HK-2 (cell line): ENCODE results near the gene AKAP13.
A peak's percentile ranks its signal among the peaks of the same experiment; 100 is the strongest.
"Not testable (repeated sequence)": the region's sequence is repeated elsewhere in the genome, so short reads cannot be mapped to it uniquely, and the experiment has no call there.

Experiments used
- DNase-seq: peaks from one replicate; pipeline ENCODE4 v3.0.0-alpha.2; 2018; ENCODE audit not compliant: unreplicated experiment

Gene AKAP13

GRCh38 chr15:85349062-85349461 is 31.3 kb upstream of the AKAP13 start:
- DNase-seq: not testable (repeated sequence)

DNA sequence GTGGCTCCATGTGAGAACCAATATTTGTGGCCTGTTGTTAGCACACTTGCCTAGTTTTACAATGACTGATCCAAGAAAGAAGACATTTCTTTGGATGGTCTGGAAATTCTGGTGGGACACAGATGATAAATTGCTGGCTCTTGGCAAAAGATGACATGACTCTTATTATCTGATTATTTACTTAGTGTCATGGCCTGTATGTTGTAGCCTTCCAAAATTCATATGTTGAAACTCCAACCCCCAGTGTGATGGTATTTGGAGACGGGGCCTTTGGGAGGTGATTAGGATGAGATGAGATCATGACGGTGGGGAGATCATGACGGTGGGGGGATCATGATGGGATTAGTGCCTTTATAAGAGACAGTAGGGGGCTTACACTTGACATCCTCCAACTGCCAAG is 30.0 kb upstream of the AKAP13 start:
- no peak for DNase-seq

DNA sequence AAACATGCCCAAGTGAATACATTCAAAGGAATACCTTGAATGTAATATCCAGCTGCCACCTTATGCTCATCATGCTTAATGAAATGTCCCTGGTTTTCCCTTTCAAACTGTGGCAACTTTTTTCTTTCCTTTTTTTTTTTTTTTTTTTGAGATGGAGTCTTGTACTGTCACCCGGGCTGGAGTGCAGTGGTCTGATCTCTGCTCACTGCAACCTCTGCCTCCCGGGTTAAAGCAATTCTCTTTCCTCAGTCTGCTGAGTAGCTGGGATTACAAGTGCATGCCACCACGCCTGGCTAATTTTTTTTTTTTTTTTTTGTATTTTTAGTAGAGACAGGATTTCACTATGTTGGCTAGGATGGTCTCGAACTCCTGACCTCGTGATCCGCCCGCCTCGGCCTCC is 28.9 kb upstream of the AKAP13 start:
- DNase-seq: not testable (repeated sequence)

GRCh38 chr15:85351965-85352364 is 28.4 kb upstream of the AKAP13 start:
- DNase-seq: no peak

- DNase-seq: no peak
Measured at GRCh38 chr15:85353516-85353915, 26.9 kb upstream of the AKAP13 start.

DNA sequence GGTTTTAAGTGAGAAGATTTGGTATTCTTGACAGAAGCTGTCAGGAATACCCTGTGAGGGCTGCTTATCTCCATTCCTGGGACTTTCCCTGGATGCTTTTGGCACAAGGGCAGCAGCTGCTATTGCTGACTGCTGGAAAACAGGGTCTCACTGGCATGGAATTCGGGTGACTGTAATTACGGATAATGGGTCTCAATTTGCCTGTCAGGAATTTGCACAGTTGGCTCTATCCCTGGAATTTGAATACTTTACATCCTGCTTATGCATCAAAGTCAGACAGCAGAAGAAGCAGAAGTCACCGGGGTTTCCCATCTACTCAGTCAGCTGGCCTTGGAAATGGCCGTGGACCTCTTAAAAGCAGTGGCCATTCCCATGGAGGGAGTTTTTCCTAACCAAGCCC is 25.9 kb upstream of the AKAP13 start:
- peak; percentile 36 for DNase-seq

GRCh38 chr15:85354948-85355347 is 25.5 kb upstream of the AKAP13 start:
- DNase-seq: no peak

GRCh38 chr15:85356276-85356675 is 24.1 kb upstream of the AKAP13 start:
- DNase-seq: no peak

- DNase-seq: no peak
Measured at GRCh38 chr15:85361323-85361722, 19.1 kb upstream of the AKAP13 start.

DNA sequence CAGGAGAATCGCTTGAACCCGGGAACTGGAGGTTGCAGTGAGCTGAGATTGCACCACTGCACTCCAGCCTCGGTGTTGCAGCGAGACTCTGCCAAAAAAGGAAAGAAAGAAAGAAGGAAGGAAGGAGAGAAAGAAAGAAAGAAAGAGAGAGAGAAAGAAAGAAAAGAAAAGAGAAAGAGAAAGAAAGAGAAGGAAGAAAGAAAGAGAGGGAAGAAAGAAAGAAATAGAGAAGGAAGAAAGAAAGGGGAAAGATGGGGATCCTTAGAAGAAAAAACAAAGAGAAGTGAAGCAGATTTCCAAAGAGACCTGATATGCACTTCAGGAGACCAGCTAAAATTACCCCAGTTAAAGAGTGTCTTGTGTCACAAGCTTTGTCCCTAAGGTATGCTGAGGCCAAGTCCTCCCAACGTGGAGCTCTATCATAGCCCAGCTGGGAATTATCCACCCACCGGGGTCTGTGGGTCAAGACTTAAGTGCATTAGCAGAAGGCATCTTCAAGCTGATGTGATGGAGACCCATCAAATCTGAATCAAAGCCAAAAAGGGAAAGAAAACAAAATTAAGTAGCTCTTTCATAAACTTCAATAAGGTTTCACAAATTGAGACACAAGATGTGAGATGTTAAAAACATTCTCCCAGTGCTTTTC is 17.8 kb upstream of the AKAP13 start:
- DNase-seq: no peak

- DNase-seq: no peak
Measured at GRCh38 chr15:85365980-85366379, 14.4 kb upstream of the AKAP13 start.

DNA sequence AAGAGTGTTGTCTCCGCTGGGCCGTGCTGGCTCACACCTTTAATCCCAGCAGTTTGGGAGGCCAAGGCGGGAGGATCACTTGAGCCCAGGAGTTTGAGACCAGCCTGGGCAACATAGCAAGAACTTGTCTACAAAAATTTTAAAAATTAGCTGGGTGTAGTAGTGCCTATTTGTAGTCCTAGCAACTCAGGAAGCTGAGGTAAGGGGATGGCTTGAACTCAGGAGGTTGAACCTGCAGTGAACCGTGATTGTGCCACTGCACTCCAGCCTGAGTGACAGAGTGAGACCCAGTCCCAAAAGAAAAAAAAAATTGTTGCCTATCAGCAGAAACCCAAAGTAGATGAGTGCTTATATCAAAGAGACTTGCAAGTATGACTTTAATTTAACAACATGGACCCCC is 12.7 kb upstream of the AKAP13 start:
- DNase-seq: no peak

- no peak for DNase-seq
Measured at GRCh38 chr15:85374831-85375230, 5.6 kb upstream of the AKAP13 start.

GRCh38 chr15:85377269-85377668 is 3.1 kb upstream of the AKAP13 start:
- DNase-seq: no peak

GRCh38 chr15:85377986-85378385 is 2.4 kb upstream of the AKAP13 start:
- no peak for DNase-seq

- peak; percentile 14 for DNase-seq
Measured at GRCh38 chr15:85379403-85380131, 836 bp upstream of the AKAP13 start.

DNA sequence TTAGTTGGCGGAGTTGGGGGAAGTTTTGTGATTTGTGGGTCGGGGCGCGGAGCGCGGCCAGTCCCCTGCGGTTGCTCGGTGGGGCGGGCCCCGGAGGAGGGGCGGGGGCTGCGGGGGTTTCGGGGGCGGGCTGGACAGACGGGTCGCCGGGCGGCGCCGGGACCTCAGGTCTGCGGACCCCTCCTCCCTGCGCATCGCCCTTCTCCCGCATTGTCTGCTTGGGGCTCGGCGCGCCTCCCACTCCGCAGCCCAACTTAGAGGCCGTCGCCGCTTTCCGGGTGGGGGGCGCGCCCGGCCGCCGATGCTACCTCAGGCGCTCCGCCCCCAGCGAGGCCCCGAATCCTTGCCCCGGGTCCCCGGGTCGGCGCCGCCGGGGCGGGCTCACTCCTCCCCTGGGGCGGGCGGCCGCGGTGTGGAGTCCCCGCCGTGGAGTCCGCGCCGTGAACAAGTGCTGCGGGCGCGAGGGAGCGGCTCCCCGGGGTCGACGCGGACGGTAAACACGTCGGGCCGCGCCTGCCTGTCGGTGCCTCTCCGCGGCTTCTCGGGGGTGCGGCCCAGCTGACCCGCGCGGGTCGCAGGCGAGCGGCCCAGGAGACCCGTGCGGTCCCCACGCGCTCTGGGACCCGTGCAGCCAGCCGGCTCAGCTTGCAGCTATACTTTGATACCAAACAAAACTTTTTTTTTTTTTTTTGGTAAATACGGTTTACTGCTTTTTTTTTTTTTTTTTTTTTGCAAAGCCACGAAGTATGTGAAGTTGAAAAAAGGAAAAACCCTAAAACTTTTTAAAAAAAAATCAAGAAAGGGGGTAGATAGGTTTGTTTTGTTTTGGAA is 624 bp downstream of the AKAP13 start:
- no peak for DNase-seq

DNA sequence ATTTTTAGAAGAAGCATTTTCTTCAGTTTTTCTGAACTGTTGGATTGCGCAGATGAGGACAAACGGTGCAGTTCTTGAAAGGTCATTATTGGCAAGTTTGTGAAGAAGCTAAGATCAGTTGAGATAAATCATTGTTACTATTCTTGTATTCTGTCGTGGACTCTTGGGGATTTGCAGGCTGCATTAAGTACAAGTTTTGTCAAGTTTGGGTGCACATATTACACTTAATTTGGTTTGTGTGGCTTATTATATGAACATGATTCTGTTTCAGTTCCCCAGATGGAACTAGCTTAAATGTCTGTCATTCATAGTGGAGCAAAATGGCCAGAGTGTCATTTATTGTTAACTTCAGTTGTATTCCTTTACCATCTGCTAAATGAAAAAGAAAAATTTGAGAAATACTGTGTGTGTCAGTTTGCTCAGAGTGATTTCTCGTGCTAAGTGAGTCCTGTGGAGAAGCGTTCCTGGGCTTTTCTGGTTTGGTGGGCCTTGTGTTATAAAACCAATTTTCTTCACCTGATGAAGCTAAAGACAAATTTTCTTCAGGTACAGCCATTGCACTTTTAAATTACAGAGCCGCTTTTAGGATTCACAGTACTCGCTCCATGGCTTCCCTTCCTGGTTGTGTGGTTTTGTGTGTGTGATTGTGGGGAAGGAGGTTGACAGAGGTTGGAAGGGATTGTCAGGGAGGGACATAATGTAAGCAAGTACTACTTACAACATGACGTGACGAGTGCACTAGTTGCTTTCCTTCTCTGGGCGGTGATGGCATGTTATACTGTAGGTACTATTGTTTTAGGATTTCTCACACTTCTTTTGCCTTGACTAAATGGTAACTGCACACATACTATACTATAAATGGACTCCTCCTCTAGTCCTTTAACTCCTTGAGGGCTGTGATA is 1.7 kb downstream of the AKAP13 start:
- no peak for DNase-seq

GRCh38 chr15:85382942-85383341 is 2.5 kb downstream of the AKAP13 start:
- no peak for DNase-seq

GRCh38 chr15:85383470-85384148 is 3.2 kb downstream of the AKAP13 start:
- DNase-seq: no peak

DNA sequence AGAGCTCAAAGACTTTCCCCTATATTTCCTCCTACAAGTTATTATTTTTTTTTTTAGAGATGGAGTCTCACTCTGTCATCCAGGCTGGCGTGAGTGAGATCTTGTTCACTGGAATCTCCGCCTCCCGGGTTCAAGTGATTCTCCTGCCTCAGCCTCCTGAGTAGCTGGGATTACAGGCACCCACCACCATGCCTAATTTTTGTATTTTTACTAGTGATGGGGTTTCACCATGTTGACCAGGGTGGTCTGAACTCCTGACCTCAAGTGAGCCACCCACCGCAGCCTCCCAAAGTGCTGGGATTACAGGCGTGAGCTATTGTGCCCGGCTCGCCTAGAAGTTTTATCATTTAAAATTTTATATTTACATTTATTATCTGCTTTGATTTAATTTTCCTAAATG is 5.9 kb downstream of the AKAP13 start:
- no peak for DNase-seq
